ENCODE results near the gene ABCC9. TPM values are rescaled to one million over a fixed set of nuclear protein-coding genes. Genes with fewer than 3 reads are reported as not detected.

ABCC9 gene
- total RNA-seq, 2 donors from 2014 or later = 0.69 to 5.0 TPM

DNA sequence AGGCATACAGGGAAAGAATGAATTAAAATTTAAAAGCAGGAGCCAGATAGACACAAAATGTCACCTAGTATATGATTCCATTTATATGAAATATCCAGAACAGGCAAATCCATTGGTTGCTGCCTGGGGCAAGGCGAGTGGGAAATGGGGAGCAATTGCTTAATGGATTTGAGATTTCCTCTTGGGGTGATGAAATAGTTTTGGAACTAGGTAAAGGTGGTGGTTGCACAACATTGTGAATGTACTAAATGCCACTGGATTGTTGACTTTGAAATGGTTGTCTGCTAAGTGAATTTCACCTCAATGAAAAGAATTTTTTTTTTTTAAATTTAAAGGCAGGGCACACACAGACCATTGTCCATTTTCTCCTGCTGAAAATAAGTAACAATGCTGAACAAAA is 61.9 kb downstream of the ABCC9 start:
- no peaks in the 10 kb centered on the region for H3K4me1 ChIP-seq
- no peak overlapping the region for H3K9ac ChIP-seq (ENCODE audit: low read depth in 2 of 2, low read length in 2 of 2)
- TF ChIP-seq, protein P1, sequence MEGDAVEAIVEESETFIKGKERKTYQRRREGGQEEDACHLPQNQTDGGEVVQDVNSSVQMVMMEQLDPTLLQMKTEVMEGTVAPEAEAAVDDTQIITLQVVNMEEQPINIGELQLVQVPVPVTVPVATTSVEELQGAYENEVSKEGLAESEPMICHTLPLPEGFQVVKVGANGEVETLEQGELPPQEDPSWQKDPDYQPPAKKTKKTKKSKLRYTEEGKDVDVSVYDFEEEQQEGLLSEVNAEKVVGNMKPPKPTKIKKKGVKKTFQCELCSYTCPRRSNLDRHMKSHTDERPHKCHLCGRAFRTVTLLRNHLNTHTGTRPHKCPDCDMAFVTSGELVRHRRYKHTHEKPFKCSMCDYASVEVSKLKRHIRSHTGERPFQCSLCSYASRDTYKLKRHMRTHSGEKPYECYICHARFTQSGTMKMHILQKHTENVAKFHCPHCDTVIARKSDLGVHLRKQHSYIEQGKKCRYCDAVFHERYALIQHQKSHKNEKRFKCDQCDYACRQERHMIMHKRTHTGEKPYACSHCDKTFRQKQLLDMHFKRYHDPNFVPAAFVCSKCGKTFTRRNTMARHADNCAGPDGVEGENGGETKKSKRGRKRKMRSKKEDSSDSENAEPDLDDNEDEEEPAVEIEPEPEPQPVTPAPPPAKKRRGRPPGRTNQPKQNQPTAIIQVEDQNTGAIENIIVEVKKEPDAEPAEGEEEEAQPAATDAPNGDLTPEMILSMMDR (IDR thresholded peaks at IDR 0.05) = no peak
- H3K27me3 ChIP-seq = no peaks in the 10 kb centered on the region
- no peaks in the 10 kb centered on the region for H3K36me3 ChIP-seq
- H3K9me3 ChIP-seq = no peaks in the 10 kb centered on the region
- H3K4me3 ChIP-seq = no peak overlapping the region
- no peak overlapping the region for H3K27ac ChIP-seq
- intact Hi-C loops (cut with DNase I) = no loop called here
- no peak for DNase-seq

DNA sequence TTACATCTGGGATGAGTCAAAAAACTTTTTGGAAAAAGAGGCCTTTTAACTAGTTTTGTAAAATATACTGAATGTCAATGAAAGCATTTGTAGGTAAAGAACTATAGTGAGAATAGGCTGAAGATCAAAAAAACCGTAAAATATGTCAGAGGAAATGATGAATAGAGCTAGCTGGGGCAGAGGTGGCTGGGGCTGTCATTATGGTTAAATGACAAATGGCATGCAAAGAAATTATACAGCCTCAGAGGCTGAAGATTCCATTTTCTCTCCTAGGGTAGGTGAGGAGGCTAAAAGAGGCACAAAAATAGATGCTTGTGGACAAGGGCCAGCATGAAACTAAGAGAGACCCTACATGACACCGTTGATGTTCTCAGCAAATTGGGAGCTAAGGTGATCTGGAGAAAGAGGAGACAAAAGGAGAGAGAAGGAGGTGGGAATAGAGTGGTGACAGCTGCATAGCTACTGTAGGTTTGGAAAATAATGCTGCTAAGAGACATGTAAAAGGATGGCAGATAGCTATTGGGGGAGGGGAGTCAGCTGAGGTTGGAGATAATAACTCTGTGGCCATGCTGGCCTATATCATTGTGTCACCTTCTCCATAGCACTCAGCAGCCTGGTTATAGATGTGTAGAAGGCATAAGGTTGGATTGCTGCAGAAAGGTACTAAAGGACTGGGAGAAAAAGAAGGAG is 63.8 kb downstream of the ABCC9 start:
- no peaks in the 10 kb centered on the region for H3K27me3 ChIP-seq
- H3K9ac ChIP-seq (ENCODE audit: low read depth in 2 of 2, low read length in 2 of 2) = no peak overlapping the region
- no peaks in the 10 kb centered on the region for H3K36me3 ChIP-seq
- intact Hi-C loops (cut with DNase I) = no loop called here
- no peak overlapping the region for H3K4me3 ChIP-seq
- TF ChIP-seq, protein P1 (IDR thresholded peaks at IDR 0.05) = no peak
- DNase-seq = no peak
- H3K4me1 ChIP-seq = no peaks in the 10 kb centered on the region
- no peak overlapping the region for H3K27ac ChIP-seq
- no peaks in the 10 kb centered on the region for H3K9me3 ChIP-seq

DNA sequence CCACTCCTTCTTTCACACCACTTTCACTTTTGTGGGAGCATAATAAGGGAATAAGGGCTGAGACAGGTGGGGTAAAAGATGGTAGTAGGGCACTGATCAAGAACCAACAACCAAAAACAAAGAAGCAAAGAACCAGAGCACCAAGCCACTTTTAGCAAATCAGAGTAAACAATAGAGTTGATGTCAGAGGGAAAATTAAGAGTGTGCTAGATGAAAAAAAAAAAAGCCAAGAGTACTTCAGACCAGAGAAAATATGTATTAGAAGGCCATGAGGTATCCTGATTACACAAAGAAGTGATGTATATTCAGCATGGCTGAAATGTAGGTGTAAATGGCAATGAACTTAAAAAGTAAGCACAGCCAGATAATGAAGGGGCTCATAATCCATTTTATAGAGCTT is 75.4 kb downstream of the ABCC9 start:
- no peak overlapping the region for H3K9ac ChIP-seq (ENCODE audit: low read depth in 2 of 2, low read length in 2 of 2)
- H3K4me3 ChIP-seq = no peak overlapping the region
- no peaks in the 10 kb centered on the region for H3K9me3 ChIP-seq
- intact Hi-C loops (cut with DNase I) = no loop called here
- no peaks in the 10 kb centered on the region for H3K36me3 ChIP-seq
- DNase-seq = no peak
- no peaks in the 10 kb centered on the region for H3K4me1 ChIP-seq
- TF ChIP-seq, protein P1 (IDR thresholded peaks at IDR 0.05) = no peak
- no peak overlapping the region for H3K27ac ChIP-seq
- H3K27me3 ChIP-seq = no peaks in the 10 kb centered on the region

DNA sequence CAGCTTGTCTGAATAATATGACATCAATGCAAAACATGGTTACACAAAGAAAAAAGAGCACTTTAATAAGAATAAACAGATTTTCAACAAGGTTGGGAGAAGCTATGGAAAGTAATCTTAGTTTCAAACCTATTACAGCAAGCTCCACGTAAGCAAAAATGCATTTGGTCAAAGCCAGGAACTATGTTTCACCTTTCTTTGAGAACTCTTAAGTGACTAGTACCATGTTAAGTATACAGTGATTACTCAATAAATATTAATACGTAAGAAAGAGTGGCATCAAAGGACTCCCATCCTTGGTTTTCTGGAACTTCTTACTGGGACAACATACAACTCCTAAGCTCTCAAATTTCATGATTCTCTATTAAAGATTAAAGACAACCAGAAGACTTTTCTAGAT is 80.7 kb downstream of the ABCC9 start:
- no peak overlapping the region for H3K27ac ChIP-seq
- no peak for DNase-seq
- intact Hi-C loops (cut with DNase I) = no loop called here
- no peaks in the 10 kb centered on the region for H3K27me3 ChIP-seq
- TF ChIP-seq, protein P1 (IDR thresholded peaks at IDR 0.05) = no peak
- no peaks in the 10 kb centered on the region for H3K36me3 ChIP-seq
- no peak overlapping the region for H3K4me3 ChIP-seq
- no peaks in the 10 kb centered on the region for H3K4me1 ChIP-seq
- no peak overlapping the region for H3K9ac ChIP-seq (ENCODE audit: low read depth in 2 of 2, low read length in 2 of 2)
- H3K9me3 ChIP-seq = no peaks in the 10 kb centered on the region

DNA sequence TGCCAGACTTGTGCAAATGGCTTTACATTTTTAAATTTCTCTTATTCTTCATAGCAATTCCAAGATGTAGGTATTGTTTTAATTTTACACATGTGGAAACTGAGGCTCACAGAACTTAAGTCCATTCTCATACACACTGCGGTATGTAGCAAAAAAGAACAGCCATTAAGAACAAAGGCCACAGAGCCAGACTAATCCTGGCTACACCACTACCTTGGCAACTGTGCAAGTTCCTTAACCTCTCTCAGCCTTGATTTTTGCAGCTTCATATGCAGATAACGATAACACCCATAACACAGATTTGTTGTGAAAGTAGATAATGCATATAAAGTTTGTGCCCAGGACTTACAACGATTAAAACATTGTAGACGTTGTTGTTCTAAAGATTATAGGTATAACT is 81.1 kb downstream of the ABCC9 start:
- Histone ChIP-seq H3K9ac (ENCODE audit: low read depth in 2 of 2, low read length in 2 of 2) (no peak overlapping the region), H3K4me1 (no peaks in the 10 kb centered on the region), H3K27me3 (no peaks in the 10 kb centered on the region), H3K27ac (no peak overlapping the region), H3K4me3 (no peak overlapping the region), H3K36me3 (no peaks in the 10 kb centered on the region), H3K9me3 (no peaks in the 10 kb centered on the region)
- no peak for DNase-seq
- TF ChIP-seq, protein P1 (IDR thresholded peaks at IDR 0.05) = no peak
- intact Hi-C loops (cut with DNase I) = no loop called here

All from colonic mucosa (tissue), 4 donors.